Activated T-cell treated with anti-CD3 and anti-CD28 coated beads for 4 hours (primary cell): ENCODE measurements around the gene CYP27C1.

Experiments
- DNase-seq: peaks from one replicate; pipeline ENCODE4 v3.0.0-alpha.2; 2020

CYP27C1 gene

GRCh38 chr2:127146071-127146725 lies 73.9 kb downstream of the CYP27C1 start:
- DNase-seq, result no peak

- DNase-seq, result no peak
Measured at GRCh38 chr2:127145280-127145895, 74.7 kb downstream of the CYP27C1 start.

GRCh38 chr2:127143841-127144782 lies 76.0 kb downstream of the CYP27C1 start:
- no peak for DNase-seq

- DNase-seq, result no peak
Measured at GRCh38 chr2:127142663-127143630, 77.2 kb downstream of the CYP27C1 start.

- DNase-seq, result no peak
Measured at GRCh38 chr2:127140538-127140937, 79.6 kb downstream of the CYP27C1 start.

GRCh38 chr2:127139766-127140165 lies 80.3 kb downstream of the CYP27C1 start:
- DNase-seq, result no peak

GRCh38 chr2:127138281-127138680 lies 81.8 kb downstream of the CYP27C1 start:
- no peak for DNase-seq

- no peak for DNase-seq
Measured at GRCh38 chr2:127137741-127138140, 82.4 kb downstream of the CYP27C1 start.

- no peak for DNase-seq
Measured at GRCh38 chr2:127137225-127137624, 82.9 kb downstream of the CYP27C1 start.

GRCh38 chr2:127134833-127135830 lies 85.0 kb downstream of the CYP27C1 start:
- DNase-seq, result no peak

GRCh38 chr2:127134235-127134634 lies 85.9 kb downstream of the CYP27C1 start:
- DNase-seq, result no peak
